Stimulated activated naive CD4-positive, alpha-beta T cell treated with Interleukin-2 at 50 U/mL for 16 hours (primary cell): ENCODE data around the gene MYPN.

Source experiments
- DNase-seq: peaks from one replicate; lab custom pipeline; 2025; lab: John Stamatoyannopoulos, UW

MYPN gene

DNA sequence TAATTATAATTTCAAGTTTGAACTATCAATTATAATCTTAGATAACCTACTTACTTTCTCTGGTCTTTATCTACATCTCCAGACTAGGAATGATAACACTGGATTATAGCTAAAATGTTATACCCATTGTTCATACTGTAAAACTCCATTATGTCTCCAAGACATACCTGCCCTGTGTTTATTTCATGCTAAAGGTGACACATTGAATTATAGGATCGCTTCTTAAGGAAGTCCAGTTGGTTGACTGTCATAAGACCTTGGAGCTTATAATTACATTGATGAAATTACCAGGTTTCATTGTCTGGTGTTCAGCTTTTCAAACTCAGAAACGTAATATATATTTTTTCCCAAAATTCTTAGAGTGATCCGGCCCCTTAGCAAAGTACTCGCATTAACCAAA, 18.7 kb upstream of the MYPN start:
- no peak for DNase-seq

DNA sequence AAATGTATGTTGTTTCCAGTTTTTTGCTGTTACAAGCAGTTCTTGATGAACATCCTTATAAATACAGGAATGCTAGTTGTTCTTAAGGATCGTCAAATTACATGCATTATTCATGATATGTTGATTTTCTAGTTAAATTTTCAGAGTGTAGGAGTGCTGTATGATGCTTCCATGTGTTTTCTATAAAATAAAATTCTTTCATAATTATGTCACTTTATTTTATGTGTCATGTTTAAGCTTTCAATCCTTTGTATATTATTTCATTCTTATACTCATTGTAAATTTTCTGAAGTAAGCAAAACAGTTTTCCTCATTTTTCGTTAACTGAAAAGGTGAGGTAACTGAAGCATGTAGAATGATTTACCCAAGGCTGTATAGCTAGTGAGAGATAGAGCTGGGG, 16.8 kb upstream of the MYPN start:
- no peak for DNase-seq

DNA sequence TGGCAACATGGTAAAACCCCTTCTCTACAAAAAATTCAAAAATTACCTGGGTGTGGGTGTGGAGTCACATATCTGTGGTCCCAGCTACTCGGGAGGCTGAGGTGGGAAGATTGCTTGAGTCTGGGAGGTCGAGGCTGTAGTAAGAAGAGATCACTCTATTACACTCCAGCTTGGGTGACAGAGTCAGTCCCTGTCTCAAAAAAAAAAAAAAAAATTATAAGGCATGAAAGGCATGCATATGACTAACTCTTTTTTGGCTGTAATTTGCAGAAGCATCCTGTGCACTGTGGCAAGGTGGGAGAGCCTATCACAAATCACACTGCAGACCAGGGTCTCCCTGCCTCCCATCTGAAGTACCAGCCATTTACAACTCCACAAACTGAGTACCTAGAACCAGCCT, 14.1 kb upstream of the MYPN start:
- DNase-seq = no peak

DNA sequence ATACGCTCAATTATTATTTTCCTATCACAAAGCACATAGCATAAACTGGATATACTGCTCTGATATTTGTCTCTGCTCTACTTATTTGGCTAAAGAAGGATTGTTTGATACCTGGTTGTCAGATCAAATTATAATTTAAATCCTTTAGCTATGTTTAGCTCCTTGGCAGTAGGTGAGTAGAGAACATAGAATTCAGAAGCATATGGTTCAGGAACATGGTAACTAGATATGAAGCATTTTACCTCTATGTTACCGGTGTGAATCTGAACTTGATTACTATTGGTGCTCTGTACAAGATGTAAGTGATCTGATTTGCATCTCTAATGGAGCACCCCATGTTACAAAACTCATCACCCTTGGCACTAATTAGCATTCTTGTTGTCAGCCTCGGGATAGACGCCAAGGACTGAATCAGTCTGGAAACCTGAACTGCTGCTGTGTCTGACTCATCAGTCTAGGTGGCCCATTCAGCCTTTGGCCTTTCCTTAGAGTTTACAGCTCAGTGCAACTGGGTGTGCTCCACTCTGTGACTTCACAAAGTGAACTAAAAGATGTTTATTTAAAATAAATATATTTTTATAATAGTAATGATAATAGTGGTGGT, 12.3 kb upstream of the MYPN start:
- no peak for DNase-seq

DNA sequence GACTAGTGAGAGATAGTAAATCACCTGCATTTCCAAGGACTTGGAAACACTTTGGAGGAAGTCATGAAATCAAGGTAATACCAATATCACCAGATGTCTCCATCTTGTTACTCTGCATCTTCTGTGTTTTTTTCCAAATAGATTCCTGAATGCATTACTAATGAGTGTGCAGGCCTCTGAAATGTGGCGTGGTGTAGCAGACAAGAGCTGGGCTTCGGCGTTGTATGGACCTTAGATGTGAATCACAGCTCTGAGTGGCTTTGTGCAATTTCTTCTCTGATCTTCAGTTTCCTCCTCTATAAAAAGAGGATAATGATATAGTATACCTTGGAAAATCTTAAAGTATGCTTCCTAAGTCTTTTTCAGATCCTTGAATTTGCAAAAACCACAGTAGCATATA, 9.6 kb upstream of the MYPN start:
- DNase-seq = no peak

DNA sequence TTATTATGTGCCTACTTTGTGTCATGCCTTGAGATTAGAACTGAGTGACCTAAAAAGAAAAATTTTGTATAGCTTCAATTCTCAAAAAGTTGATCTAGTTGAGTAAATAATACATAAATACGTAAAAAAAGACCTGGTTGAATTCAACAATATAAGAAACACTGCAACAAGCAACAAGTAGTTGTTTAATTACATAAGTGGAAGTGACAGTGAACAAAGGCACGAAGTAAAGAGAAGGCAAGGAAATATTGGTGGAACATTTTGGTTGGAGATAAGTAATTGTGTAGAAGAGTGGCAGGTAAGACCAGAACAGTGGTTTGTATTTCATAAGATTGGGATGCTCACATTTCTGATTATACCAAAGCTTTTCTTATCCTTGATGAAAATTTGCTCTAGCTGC, 8.2 kb upstream of the MYPN start:
- no peak for DNase-seq

DNA sequence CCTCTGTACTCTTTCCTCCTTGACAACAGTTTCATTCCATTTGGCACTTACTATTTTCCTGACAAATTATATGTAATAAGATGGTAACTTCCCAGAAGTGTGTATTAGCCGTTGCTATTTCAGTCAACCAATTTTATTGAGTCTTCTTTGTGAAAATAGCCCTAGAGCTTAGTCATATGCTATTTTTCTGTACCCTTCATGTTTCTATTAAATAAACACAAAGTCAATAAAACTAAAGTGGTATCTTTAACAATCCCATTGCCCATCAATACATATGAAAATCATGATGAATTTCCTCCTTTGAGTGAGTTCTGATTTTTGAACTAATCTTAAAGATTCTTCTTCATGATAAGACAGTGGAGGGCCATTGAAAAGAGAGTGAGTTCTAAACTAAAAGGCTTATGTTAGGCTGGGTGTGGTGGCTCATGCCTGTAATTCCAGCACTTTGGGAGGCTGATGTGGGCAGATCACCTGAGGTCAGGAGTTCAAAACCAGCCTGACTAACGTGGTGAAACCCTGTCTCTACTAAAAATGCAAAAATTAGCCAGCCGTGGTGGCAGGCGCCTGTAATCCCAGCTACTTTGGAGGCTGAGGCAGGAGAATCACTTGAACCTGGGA, 5.9 kb upstream of the MYPN start:
- no peak for DNase-seq

DNA sequence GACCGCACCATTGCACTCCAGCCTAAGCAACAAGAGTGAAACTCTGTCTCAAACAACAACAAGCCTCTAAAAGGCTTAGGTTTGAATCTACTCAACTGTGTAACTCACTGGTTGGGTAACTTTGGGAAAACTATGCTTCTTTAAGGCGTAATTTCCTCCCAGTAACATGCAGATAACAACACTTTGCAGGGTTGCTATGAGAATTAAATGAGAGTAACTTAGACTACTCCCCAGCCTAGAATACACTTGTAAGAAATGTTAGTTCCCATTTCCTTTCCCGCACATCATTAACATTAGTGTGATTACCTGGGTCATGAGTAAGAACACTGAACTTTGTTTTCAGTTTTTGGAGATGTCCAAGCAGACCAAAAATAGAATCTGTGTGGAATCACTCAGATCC, 5.4 kb upstream of the MYPN start:
- DNase-seq = no peak

DNA sequence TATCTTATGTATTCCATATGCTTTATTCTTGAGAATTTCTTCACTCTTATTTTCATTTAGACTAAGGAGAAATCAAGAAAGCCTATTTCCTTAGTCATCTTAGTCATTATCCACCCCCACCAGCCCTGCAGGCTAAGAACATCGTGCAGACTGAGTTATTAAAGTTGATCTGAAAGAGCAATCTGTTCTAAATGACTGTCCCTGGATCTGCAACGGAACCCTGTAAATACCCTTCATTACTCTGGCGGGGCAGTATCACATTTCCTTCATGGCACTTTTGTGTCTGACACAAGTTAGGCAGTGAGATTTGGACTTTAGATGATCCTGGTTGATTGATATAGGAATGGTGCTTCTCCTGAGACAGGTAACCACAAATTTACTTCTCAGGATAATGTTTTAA, 3.5 kb upstream of the MYPN start:
- DNase-seq = no peak

DNA sequence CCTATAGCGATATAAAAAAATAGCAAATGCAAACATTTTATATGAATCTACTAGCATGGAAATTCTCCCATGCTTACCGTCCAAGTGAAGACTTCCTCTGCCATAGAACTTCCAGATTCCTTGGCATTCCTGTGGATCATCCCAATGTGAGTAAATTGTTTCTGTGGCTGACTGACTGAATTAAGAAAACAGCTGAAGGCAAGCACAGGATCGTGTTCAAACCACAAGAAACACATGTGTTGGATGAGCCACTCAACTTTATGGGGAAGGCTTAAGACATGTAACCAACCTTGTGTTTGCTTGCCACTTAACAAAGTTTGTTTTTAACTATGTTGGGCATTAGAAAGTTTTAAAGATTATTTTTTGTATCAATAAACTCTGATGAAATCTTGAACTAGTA, 2.6 kb upstream of the MYPN start:
- no peak for DNase-seq

DNA sequence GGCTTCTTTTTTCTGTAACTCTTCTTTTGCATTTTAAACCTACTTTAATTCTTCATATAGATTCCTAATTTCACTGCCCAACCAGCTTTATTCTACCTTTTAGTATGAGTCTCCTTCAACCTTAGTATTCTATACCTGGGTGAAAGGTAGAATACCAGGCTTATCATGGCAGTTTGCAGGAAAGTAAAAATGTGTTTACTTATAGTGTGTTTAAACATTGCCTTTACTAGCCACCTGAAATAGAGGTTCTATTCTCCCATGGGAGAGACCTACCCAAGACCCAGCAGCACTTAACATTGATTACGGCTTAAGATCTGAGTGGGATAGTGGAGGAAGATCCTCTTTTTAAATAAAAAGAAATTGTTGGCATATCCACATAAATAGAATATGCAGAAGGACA, 1.6 kb upstream of the MYPN start:
- DNase-seq = no peak

DNA sequence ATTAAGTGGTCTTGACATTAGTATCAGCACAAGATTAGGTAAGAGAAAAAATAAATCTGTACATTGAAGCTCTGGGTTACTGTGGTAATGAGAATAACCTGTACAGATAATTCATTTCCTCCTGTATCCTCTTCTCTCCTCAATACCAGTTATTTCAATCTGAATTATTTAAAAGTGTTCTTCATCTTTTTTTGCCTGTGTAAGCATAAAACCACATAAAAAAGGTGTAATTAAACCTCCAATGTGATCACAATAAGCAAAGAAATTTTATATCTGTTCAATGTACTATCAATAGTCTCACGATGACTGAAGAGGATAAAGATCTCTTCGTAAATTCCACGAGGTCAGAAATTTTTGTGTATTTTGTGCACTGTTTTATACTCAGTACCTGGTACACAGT, 1.2 kb upstream of the MYPN start:
- no peak for DNase-seq

DNA sequence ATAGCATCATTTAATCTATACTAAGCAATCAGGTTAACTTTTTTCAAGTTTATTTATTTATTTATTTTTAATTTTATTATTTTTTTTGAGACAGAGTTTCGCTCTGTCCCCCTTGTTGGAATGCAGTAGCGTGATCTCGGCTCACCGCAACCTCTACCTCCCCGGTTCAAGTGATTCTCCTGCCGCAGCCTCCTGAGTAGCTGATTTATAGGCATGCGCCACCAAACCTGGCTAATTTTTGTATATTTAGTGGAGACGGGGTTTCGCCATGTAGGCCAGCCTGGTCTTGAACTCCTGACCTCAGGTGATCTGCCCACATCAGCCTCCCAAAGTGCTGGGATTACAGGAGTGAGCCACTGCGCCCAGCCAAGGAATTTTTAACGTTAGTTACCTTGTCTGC, 635 bp upstream of the MYPN start:
- no peak for DNase-seq

DNA sequence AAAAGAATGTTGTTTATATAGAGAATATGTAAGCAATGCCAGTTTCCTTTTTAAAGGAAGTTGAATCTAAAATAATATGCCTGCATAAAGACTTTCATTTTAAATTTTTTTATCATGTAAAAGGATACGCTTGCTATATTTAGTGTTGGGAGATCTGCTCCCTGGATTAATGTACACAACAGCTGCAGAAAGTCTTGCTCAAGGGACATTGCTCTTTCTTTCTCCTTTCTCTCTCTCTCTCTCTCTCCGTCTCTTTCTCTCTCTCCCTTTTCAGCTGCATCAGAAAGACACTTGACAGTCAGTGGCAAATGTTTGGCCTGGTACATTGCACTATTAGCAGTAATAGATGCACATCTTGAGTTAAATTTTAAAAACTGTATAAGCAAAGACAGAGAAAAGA, 739 bp downstream of the MYPN start:
- DNase-seq = no peak

DNA sequence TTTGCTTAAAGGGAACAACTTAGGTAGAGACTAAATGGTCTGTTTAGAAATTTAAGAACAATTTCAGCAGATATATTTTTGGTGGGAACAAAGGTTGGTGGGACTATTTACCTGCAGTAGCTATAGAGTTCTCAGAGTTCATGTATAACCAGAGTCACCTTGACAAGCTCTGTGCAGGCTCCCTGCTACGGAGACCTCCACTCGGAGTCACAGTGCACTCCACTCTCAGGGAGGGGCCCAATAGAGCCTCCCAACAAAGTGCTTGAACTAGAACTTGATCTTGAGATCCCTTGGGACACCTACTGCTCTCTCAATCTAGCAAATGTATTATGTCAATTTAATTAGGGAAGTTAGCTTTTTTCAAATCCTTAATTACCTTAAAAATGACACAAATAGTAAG, 2.3 kb downstream of the MYPN start:
- no peak for DNase-seq

DNA sequence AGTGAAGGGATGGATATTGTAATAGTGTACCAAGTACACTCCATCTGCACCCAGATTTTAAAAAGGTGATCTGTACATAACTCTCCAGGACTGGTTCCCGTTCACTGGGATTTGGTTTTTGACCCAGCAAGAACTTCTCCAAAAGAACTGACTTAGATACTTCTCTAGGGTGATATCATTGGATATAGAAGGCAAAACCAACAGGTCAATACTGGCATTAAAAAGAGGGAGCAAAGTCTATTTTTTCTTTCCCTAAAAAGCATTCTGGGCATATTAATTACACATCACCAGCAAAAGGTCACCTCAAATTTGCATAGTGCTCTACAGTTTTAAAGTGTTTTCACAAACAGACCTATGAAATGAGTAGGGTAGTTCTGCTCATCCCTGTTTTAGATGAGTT, 3.5 kb downstream of the MYPN start:
- DNase-seq = no peak

DNA sequence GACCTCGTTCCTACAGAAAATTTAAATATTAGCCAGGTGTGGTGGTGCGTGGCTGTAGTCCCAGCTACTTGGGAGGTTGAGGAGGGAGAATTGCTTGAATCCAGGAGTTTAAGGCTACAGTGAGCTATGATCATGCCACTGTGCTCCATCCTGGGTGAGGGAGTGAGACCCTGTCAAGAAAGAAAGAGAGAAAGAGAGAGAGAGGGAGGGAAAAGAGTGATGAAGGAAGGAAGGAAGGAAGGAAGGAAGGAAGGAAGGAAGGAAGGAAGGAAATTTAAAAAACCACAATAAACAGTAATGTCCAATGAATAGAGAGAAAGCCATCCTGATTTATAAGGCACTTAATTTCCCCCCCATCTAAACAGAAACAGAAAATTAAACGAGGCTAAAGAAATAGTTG, 9.4 kb downstream of the MYPN start:
- DNase-seq = no peak

DNA sequence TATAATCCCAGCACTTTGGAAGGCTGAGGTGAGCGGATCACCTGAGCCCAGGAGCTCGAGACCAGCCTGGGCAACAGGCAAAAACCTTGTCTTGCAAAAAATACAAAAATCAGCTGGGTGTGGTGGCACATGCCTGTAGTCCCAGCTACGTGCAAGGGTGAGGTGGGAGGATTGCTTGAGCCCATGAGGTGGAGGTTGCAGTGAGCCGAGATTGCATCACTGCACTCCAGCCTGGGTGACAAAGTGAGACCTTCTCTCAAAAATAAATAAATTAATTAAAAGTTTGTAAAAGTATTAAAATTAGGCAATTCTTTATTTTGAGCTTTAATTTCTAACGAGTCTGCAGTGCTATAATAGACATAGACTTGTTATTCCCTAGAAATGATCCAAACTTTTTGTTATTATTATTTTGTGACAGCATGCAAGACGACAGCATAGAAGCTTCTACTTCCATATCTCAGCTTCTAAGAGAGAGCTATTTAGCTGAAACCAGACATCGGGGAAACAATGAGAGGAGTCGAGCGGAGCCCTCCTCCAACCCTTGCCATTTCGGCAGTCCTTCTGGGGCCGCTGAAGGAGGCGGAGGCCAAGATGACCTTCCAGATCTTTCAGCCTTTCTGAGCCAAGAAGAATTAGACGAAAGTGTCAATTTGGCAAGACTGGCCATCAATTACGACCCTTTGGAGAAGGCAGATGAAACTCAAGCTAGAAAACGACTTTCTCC, 11.9 kb downstream of the MYPN start:
- no peak for DNase-seq

DNA sequence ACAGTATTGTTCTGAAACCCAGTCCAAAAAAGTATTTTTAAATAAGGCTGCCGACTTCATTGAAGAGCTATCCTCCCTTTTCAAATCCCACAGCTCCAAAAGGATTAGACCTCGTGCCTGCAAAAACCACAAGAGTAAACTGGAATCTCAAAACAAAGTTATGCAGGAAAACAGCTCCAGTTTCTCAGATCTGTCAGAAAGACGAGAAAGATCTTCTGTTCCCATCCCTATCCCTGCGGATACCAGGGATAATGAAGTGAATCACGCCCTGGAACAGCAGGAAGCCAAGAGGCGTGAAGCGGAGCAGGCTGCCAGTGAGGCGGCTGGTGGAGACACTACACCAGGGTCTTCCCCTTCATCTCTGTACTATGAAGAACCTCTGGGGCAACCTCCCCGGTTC, 12.6 kb downstream of the MYPN start:
- no peak for DNase-seq

DNA sequence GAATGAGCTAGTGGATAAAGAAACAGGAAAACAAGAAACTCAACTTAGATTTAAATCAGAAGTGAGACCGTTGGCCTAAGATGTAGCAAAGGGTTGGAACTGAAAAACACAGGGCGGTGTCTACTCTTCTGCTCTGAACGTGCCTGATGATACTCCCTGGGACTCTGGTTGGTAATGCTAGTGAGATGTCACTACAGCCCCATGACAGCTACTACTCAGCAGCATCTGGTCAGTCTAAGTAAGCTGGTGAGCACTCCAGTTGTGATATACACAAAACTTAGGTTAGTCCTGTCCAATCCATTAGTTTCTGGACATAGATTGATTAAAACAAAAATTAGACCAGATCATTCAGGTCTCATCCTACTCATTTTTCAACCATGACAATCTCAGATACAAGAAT, 15.4 kb downstream of the MYPN start:
- DNase-seq = no peak

DNA sequence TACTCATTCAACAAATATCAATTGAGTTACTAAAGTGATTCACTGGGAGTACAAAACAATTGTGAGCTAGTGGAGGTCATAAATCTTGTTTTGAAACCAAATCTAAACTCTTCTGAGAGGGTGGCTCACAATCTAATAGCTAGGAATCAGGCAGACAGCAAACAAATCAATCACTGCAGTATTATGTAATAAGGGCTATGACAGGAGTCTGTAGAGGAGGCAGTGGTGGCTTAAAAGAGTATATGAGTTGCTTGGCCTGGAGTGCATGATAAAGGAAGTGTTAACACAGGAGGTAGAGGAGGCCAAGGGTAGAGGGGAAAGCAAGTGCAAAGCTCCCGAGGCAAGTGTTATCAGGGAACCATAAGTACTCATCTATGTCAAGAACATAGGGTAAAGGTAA, 16.5 kb downstream of the MYPN start:
- DNase-seq = no peak

DNA sequence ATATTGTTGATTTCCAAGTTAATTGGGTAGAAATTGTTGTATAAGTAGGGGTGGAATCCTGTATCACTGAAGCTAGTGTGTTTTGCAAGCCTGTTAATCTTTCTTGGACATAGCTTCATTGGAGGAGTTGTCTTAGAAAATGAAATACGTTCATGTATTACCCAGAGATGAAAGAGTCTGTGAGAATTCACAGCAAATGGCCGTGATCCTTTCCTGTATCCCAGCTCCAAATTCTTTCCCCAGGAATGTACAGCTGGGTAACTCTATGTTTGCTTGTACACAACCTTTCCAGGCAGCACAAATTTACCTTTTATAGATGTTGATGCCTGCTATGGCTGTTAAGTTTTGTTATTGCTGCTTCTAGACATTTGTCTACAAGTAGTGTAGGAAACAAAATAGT, 18.7 kb downstream of the MYPN start:
- no peak for DNase-seq

DNA sequence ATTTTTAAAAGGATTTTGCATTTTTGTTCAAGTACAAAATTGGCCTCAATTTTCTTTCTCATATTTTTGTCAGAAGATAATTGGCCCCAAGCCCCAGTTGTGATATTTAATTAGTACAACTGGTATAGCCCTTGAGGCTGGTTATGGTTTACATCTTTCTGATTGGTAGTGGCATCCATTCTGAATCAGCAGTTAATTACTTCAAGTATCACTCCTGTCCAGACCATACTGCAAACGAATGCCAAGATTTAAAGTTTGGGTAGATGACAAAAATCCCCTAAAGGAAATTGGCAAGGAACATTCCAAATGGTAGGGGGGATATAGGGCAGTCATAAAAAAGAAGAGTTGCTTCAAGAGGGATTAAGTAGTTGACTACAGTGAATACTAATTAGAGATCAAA, 23.1 kb downstream of the MYPN start:
- DNase-seq = no peak

DNA sequence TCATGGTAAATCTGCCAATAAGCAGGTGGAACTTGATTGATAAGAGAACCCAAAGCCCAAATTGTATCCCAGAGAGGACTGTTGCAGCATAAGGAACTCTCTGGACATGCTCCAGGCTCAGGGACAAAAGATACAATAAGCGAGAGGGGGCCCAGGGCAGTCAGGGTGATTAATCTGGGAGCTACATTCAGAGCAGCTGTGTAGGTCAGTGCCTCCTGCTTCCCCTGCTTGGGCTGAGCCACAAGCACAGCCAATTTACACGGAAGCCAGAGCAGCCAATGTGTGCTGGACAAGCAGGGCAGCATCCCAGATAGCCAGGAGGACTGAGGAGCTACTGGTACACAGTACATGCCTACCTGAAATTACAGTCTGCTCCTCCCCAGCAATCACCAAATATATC, 24.2 kb downstream of the MYPN start:
- no peak for DNase-seq
